ENCODE results near the gene MLXIP. TPM values are rescaled to one million over a fixed set of nuclear protein-coding genes. Genes with fewer than 3 reads are reported as not detected.

Gene MLXIP
- total and polyA plus RNA-seq, 2 donors (not counting 3 experiments of a cell fraction or from before 2014, with no cell fraction given) = 22.0 to 72.5 TPM

- H3K9me3 ChIP-seq (replicated peaks; ENCODE audit: control insufficient read depth, insufficient read depth, low read length) = no peaks in the 10 kb centered on the region
- FAIRE-seq (peak; percentile 28), DNase-seq (ENCODE audit: low read depth, low spot score) (peak; percentile 23)
- ChIA-PET POLR2A (interaction anchor here (0.7 to 1.7 kb wide), 3 partner anchors 40 to 165 kb away, joined by 4 to 7 read pairs (median 4); no protein-coding TSS in a partner anchor), CTCF (interaction anchor here (0.7 to 6.2 kb wide), 11 partner anchors 9 to 75 kb away, joined by 3 to 156 read pairs (median 13); no protein-coding TSS in a partner anchor)
- intact Hi-C loops (cut with micrococcal nuclease) (loop anchor here (5.0 kb wide), 1 partner anchor 204 kb away; the partner anchor contains the start of gene CFAP251), dilution Hi-C loops (cut with MboI; ENCODE audit: extremely low pct_ligation_motif_present, low sequenced_read_pairs) (no loop called here)
- no peak overlapping the region for H3K4me2 ChIP-seq (ENCODE audit: insufficient read depth, low read length)
- H3K79me2 ChIP-seq (ENCODE audit: control insufficient read depth, insufficient read depth, low read length) = peaks cover 41% of the 10 kb centered on the region
- H3K27me3 ChIP-seq (ENCODE audit: control insufficient read depth in 2 of 2, insufficient read depth in 2 of 2, low read length in 2 of 2) = no peaks in the 10 kb centered on the region
- H3K36me3 ChIP-seq (ENCODE audit: control insufficient read depth in 2 of 2, extremely low read depth in 1 of 2, insufficient read depth in 2 of 2, low read length in 2 of 2) = no peaks in the 10 kb centered on the region
- no peaks in the 10 kb centered on the region for H3K9me1 ChIP-seq (replicated peaks; ENCODE audit: control insufficient read depth, extremely low read depth, insufficient read depth, low read length)
- peaks cover 6% of the 10 kb centered on the region for H3K4me1 ChIP-seq (ENCODE audit: control insufficient read depth, extremely low read depth, insufficient read depth, low read length)
- H2AFZ ChIP-seq (ENCODE audit: low read depth, low read length) = no peak overlapping the region
- H3K27ac ChIP-seq (ENCODE audit: insufficient read depth, low read depth, low read length) = no peak overlapping the region
- no peak overlapping the region for H3K9ac ChIP-seq (replicated peaks; ENCODE audit: extremely low read depth, insufficient read depth, low read length)
- H3K4me3 ChIP-seq (replicated peaks in 1 of 3; ENCODE audit: insufficient read depth in 1 of 3, low read depth in 1 of 3, low read length in 3 of 3) = no peak overlapping the region
- TF ChIP-seq, protein P1, sequence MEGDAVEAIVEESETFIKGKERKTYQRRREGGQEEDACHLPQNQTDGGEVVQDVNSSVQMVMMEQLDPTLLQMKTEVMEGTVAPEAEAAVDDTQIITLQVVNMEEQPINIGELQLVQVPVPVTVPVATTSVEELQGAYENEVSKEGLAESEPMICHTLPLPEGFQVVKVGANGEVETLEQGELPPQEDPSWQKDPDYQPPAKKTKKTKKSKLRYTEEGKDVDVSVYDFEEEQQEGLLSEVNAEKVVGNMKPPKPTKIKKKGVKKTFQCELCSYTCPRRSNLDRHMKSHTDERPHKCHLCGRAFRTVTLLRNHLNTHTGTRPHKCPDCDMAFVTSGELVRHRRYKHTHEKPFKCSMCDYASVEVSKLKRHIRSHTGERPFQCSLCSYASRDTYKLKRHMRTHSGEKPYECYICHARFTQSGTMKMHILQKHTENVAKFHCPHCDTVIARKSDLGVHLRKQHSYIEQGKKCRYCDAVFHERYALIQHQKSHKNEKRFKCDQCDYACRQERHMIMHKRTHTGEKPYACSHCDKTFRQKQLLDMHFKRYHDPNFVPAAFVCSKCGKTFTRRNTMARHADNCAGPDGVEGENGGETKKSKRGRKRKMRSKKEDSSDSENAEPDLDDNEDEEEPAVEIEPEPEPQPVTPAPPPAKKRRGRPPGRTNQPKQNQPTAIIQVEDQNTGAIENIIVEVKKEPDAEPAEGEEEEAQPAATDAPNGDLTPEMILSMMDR (IDR thresholded peaks at IDR 0.05; ENCODE audit: extremely low read depth in 1 of 2, insufficient read depth in 1 of 2, low read depth in 1 of 2, low read length in 2 of 2) = no peak
- no peak for TF ChIP-seq GATA2 (IDR thresholded peaks at IDR 0.05; ENCODE audit: insufficient read depth, insufficient read length, low read depth, low read length)
- TF ChIP-seq POLR2AphosphoS5 (IDR thresholded peaks at IDR 0.05; ENCODE audit: insufficient read depth, low read depth, low read length) = no peak
- no peak for TF ChIP-seq EZH2 (IDR thresholded peaks at IDR 0.05; ENCODE audit: borderline replicate concordance, low read depth, low read length, severe bottlenecking)
- no TSS peak for BruUV-seq (replicated peaks)
- no peaks in the 10 kb centered on the region for H4K20me1 ChIP-seq (replicated peaks; ENCODE audit: control insufficient read depth, extremely low read depth, insufficient read depth, low read length)
Measured at GRCh38 chr12:122121745-122122144, 43.2 kb downstream of the MLXIP start.

Measured in endothelial cell of umbilical vein (primary cell).